HEK293T (cell line): Measurements from ENCODE around the gene GIPC3.

Source experiments
- CTCF ChIA-PET: fragments of 350-600 bp; formaldehyde crosslinking; extraction: SDS; loops from one replicate; lab custom pipeline; 2021; ENCODE audit warnings: antibody characterized with exemption, inconsistent platforms; lab: Yijun Ruan, JAX
- POLR2A ChIA-PET: fragments of 350-600 bp; formaldehyde crosslinking; extraction: SDS; loops from one replicate; lab custom pipeline; 2020; ENCODE audit warnings: antibody characterized with exemption, inconsistent platforms; lab: Yijun Ruan, JAX
- DNase-seq: peaks from one replicate; pipeline ENCODE4 v3.0.0; 2012; ENCODE audit warnings: mixed read lengths; ENCODE audit errors: extremely low spot score
- ARNT ChIP-seq: fragments of 450-650 bp; IDR thresholded peaks from 2 replicates; pipeline ENCODE4 v1.6.1; 2017; ENCODE audit warnings: mild to moderate bottlenecking
- BHLHE40 ChIP-seq: fragments of 450-650 bp; IDR thresholded peaks from 2 replicates; pipeline ENCODE4 v1.6.1; 2016; ENCODE audit warnings: mild to moderate bottlenecking, moderate library complexity, borderline replicate concordance
- CTBP1 ChIP-seq: fragments of 450-650 bp; IDR thresholded peaks from 2 replicates; pipeline ENCODE4 v1.6.1; 2016; ENCODE audit warnings: borderline replicate concordance
- ELF4 ChIP-seq: fragments of 450-650 bp; IDR thresholded peaks from 2 replicates; pipeline ENCODE4 v1.6.1; 2017; ENCODE audit warnings: antibody characterized with exemption
- FOXA1 ChIP-seq: fragments of 450-650 bp; IDR thresholded peaks from 2 replicates; pipeline ENCODE4 v1.6.1; 2016; ENCODE audit warnings: mild to moderate bottlenecking
- FOXK2 ChIP-seq: fragments of 450-650 bp; IDR thresholded peaks from 2 replicates; pipeline ENCODE4 v1.6.1; 2016; ENCODE audit warnings: mild to moderate bottlenecking
- FOXM1 ChIP-seq: fragments of 450-650 bp; IDR thresholded peaks from 2 replicates; pipeline ENCODE4 v1.6.1; 2017; ENCODE audit warnings: mild to moderate bottlenecking, borderline replicate concordance
- HDGF ChIP-seq: fragments of 450-650 bp; IDR thresholded peaks from 2 replicates; pipeline ENCODE4 v1.6.1; 2017; ENCODE audit warnings: antibody characterized with exemption, borderline replicate concordance
- L3MBTL2 ChIP-seq: fragments of 450-650 bp; conservative IDR thresholded peaks from 2 replicates; pipeline ENCODE4 v1.6.1; 2016; ENCODE audit warnings: mild to moderate bottlenecking
- LEF1 ChIP-seq: fragments of 450-650 bp; IDR thresholded peaks from 2 replicates; pipeline ENCODE4 v1.6.1; 2017; ENCODE audit warnings: mild to moderate bottlenecking, borderline replicate concordance
- NFRKB ChIP-seq: fragments of 450-650 bp; IDR thresholded peaks from 2 replicates; pipeline ENCODE4 v1.6.1; 2016; ENCODE audit warnings: mild to moderate bottlenecking, moderate library complexity
- PKNOX1 ChIP-seq: fragments of 450-650 bp; IDR thresholded peaks from 2 replicates; pipeline ENCODE4 v1.6.1; 2016
- SP1 ChIP-seq: fragments of 450-650 bp; IDR thresholded peaks from 2 replicates; pipeline ENCODE4 v1.6.1; 2017
- SUZ12 ChIP-seq: fragments of 450-650 bp; IDR thresholded peaks from 2 replicates; pipeline ENCODE4 v1.6.1; 2016; ENCODE audit warnings: mild to moderate bottlenecking
- TARDBP ChIP-seq: fragments of 450-650 bp; IDR thresholded peaks from 2 replicates; pipeline ENCODE4 v1.6.1; 2016
- ZNF384 ChIP-seq: fragments of 450-650 bp; IDR thresholded peaks from 2 replicates; pipeline ENCODE4 v1.6.1; 2016

Gene GIPC3

GRCh38 chr19:3609779-3610719, 24.8 kb downstream of the GIPC3 start:
- POLR2A ChIA-PET = no interaction called here
- no peak for DNase-seq
- TF ChIP-seq HDGF (no peak), CTBP1 (no peak), NFRKB (no peak), SUZ12 (no peak), ELF4 (no peak), BHLHE40 (no peak), SP1 (no peak), FOXK2 (no peak), TARDBP (no peak), L3MBTL2 (no peak), PKNOX1 (no peak), LEF1 (no peak)
- CTCF ChIA-PET = no interaction called here

GRCh38 chr19:3610745-3611717, 25.8 kb downstream of the GIPC3 start:
- ChIA-PET POLR2A (no interaction called here), CTCF (no interaction called here)
- DNase-seq = no peak
- TF ChIP-seq SP1 (no peak), ARNT (no peak), L3MBTL2 (no peak), FOXA1 (no peak), ELF4 (no peak), BHLHE40 (no peak), LEF1 (no peak), CTBP1 (no peak), TARDBP (no peak), SUZ12 (no peak), FOXK2 (no peak)

GRCh38 chr19:3611841-3612240, 26.6 kb downstream of the GIPC3 start:
- no peak for DNase-seq
- CTCF ChIA-PET = no interaction called here
- POLR2A ChIA-PET = no interaction called here
- TF ChIP-seq PKNOX1 (no peak), FOXK2 (no peak), ELF4 (no peak), FOXA1 (no peak), ARNT (no peak), HDGF (no peak), L3MBTL2 (no peak), CTBP1 (no peak), NFRKB (no peak), SP1 (no peak), ZNF384 (no peak), TARDBP (no peak), LEF1 (no peak), BHLHE40 (no peak)

- DNase-seq = no peak
- CTCF ChIA-PET = no interaction called here
- POLR2A ChIA-PET = no interaction called here
- no peak for TF ChIP-seq BHLHE40
- no peak for TF ChIP-seq FOXM1
- TF ChIP-seq TARDBP = no peak
- no peak for TF ChIP-seq FOXA1
- TF ChIP-seq FOXK2 = no peak
- TF ChIP-seq LEF1 = no peak
- no peak for TF ChIP-seq SP1
- TF ChIP-seq NFRKB = no peak
- no peak for TF ChIP-seq CTBP1
- TF ChIP-seq PKNOX1 = no peak
- TF ChIP-seq L3MBTL2 = no peak
- no peak for TF ChIP-seq SUZ12
- no peak for TF ChIP-seq HDGF
- TF ChIP-seq ELF4 = no peak
- no peak for TF ChIP-seq ZNF384
Measured at GRCh38 chr19:3612330-3612729, 27.1 kb downstream of the GIPC3 start.

- no peak for DNase-seq
- CTCF ChIA-PET = no interaction called here
- POLR2A ChIA-PET = no interaction called here
- TF ChIP-seq TARDBP (no peak), ZNF384 (no peak), FOXM1 (no peak), PKNOX1 (no peak), ARNT (no peak), HDGF (no peak), FOXK2 (no peak), FOXA1 (no peak), CTBP1 (no peak), L3MBTL2 (no peak), NFRKB (no peak), LEF1 (no peak), SP1 (no peak), BHLHE40 (no peak), SUZ12 (no peak), ELF4 (no peak)
Measured at GRCh38 chr19:3612901-3613741, 27.8 kb downstream of the GIPC3 start.
